CD4-positive, alpha-beta T cell treated with Interleukin-15 for 1 hour (primary cell): ENCODE measurements around the gene SUFU.
A peak's percentile ranks its signal among the peaks of the same experiment; 100 is the strongest.

ENCODE experiments used
- DNase-seq: peaks from one replicate; pipeline ENCODE4 v3.0.0-alpha.2; 2020

Gene SUFU

DNA sequence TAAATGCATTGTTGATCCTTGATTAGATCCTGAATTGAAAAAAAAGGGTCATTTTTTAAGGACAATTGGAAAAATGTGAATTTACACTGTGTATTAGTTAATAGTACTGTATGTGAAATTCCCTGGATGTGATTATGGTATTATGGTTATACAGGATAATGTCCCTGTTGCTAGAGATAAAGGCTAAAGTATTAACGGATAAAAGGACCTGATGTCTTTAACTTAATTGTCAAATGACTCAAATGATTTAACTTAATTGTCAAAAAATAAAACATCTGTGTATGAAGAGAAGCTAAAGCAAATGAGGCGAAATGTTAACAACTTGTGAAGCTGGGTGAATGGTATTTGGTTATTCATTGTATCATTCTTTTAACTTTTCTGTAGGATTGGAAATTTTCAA lies 48.8 kb downstream of the SUFU start:
- no peak for DNase-seq

- no peak for DNase-seq
Observed at GRCh38 chr10:102553771-102554170, 50.0 kb downstream of the SUFU start.

GRCh38 chr10:102554531-102554930 lies 50.8 kb downstream of the SUFU start:
- no peak for DNase-seq

GRCh38 chr10:102555781-102556328 lies 52.1 kb downstream of the SUFU start:
- no peak for DNase-seq

DNA sequence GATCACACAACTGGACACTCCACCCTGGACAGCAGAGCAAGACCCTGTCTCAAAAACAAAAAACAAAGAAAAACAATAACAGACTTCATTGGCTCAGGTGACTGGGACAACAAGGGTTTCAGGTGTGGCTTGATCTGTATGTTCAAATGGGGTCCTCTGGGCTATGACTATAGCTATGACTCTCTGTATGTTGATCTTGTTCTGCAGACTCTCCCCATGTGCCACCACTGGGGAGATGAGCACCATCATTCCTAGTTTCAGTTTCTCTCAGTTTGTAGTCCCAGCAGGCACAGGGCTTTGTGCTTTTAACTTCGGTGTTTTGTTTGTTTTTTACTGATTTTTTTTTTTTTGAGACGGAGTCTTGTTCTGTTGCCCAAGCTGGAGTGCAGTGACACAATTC lies 53.8 kb downstream of the SUFU start:
- no peak for DNase-seq

- no peak for DNase-seq
Observed at GRCh38 chr10:102559764-102560163, 56.0 kb downstream of the SUFU start.

DNA sequence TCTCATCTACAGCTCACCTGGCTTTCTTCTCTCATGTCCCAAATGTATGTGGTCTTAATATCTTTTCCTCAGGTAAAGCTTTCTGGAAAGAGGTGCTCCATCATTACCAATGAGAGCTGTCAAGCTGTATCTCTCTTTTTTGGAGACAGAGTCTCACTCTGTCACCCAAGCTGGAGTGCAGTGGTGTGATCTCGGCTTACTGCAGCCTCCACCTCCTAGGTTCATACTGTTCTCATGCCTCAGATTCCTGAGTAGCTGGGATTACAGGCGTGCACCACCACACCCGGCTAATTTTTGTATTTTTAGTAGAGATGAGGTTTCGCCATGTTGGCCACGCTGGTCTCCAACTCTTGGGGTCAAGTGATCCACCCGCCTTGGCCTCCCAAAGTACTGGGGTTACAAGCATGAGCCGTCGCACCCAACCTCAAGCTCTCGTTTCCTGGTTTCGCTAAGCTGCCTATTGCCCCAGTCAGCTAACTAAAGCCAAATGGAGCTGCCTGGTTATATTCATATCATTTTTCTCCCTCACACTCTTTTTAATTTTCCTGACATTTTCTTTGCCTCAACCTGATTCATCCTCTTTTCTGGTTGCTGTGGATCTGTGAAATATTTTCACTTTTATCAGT lies 60.5 kb downstream of the SUFU start:
- no peak for DNase-seq

GRCh38 chr10:102565793-102566192 lies 62.0 kb downstream of the SUFU start:
- no peak for DNase-seq

DNA sequence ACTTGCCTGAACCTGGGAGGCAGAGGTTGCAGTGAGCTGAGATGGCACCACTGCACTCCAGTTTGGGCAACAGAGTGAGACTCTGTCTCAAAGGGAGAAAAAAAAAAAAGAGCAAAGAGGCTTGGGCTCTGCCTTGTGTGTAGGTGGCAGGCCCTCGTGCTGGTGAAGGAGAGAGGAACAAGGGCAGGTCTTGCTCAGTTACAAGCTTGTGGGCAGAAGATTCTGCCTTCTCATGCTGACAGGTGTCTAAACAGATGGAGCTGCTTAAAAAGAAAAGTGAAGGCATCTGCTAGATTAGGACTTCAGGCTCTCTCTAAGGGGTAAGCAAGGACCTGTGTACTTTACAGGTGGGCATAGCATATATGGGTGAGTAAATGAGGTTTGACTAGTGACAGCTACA lies 75.0 kb downstream of the SUFU start:
- DNase-seq, result no peak

DNA sequence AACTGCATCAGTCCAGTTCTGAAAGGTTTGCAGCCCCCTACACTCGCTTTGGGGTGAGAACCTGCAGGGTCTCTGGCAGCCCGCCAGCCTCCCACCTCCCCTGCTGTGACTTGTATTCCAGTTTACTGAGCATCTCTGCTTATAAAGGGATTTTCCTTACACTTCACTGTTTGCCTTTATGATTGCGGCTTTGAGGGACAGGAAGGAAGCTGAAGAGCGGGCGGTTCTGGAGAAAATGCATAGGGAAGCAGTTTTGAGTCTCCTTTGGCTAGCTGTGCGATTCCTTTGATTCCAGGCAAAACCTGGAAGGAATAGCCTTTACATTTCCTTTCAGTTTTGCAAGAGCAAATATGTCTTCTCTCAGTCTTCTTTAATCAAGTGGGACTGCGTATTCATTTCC lies 75.6 kb downstream of the SUFU start:
- no peak for DNase-seq

- DNase-seq, result no peak
Observed at GRCh38 chr10:102580230-102580629, 76.5 kb downstream of the SUFU start.

- no peak for DNase-seq
Observed at GRCh38 chr10:102581401-102581800, 77.6 kb downstream of the SUFU start.

GRCh38 chr10:102581981-102582580 lies 78.3 kb downstream of the SUFU start:
- DNase-seq, result no peak

DNA sequence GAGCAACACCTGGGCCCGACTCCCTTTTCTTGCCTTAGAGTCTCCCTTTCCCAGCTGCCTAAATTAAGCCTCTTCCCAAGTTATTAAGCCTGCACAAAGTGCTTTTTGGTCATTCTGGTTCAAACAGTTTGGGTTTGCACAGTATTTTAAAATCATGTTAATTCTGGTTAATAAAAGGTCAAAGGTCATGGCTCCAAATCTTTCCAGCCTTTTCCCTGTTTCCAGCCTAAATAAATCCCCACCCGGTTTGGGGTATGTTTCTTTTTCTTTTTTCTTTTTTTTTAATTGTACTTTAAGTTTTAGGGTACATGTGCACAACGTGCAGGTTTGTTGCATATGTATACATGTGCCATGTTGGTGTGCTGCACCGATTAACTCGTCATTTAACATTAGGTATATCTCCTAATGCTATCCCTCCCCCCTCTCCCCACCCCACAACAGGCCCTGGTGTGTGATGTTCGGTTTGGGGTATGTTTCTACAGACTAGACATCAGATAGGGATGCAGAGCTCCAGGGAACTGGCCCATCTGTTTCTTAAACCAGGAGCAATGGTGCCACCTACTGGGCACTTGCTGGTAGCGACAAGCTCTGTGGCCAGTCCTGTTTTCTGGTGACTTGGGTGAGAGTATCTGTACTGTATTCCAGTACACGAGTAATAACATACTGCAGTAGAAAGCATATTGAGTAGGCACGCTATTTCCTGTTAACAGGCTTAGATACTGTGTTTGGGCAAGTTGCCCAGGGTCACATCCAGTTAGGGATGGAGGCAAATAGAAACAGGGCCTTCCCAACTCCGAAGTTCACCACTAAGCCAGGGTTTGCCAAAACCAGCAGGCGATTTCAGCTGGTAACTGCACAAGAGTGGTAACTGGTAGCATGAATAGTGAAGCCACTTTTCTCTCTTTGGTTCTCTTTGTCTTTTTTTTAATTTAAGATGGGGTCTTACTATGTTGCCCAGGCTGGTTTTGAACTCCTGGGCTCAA lies 80.0 kb downstream of the SUFU start:
- peak; percentile 80 for DNase-seq

DNA sequence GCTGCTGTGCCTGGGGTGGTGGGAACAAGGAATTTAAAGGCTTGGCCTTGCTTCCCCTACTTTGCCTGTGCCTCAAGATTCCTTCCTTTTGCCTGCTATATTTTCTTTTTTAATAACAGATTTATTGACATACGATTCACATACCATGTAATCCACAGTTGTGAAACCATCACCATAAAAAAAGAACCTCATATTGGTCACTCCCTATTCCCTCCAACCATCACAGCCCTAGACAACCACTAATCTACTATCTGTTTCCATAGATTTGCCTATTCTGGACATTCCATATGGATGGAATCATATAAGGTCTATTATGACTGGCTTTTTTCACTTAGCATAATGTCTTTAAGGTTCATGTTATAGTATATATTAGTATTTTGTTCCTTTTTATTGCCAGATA lies 81.3 kb downstream of the SUFU start:
- no peak for DNase-seq

DNA sequence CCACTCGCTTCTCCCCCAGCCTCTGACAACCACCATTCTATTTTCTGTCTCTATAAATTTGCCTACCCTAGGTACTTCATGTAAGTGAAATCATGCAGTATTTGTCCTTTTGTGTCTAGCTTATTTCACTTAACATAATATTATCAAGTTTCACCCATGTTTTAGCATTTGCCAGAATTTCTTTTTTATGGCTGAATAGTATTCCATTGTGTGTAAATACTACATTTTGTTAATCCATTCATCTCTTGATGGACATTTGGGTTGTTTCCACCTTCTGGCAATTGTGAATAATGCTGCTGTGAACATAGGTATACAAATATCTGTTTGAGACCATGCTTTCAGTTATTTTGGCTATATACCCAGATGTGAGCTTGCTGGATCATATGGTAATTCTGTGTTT lies 83.1 kb downstream of the SUFU start:
- no peak for DNase-seq

DNA sequence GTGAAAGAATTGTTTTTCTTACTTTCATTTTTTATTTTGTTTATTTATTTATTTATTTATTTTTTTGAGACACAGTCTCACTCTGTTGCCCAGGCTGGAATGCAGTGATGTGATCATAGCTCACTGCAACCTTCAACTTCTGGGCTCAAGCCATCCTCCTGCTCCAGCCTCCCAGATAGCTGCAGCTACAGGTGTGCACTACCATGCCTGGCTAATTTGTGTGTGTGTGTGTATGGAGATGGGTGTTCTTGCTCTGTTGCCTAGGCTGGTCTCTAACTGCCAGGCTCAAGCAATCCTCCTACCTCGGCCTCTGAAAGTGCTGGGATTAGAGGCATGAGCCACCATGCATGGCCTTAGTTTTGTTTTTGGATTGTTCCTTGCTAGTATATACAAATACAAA lies 85.1 kb downstream of the SUFU start:
- no peak for DNase-seq

- no peak for DNase-seq
Observed at GRCh38 chr10:102593074-102593803, 89.5 kb downstream of the SUFU start.

DNA sequence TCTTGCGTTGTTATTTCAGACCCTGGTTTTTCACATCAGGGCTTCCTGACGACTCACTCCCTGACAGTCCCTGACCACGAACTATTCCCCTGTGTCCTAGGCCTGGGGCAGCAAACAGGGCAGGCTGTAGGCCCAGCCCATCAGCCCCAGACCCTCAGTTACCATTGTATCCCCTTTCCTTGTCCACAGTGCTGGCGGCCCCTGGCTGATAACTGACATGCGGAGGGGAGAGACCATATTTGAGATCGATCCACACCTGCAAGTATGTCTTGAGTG lies 90.0 kb downstream of the SUFU start:
- DNase-seq, result no peak

GRCh38 chr10:102595293-102595692 lies 91.5 kb downstream of the SUFU start:
- DNase-seq, result no peak

DNA sequence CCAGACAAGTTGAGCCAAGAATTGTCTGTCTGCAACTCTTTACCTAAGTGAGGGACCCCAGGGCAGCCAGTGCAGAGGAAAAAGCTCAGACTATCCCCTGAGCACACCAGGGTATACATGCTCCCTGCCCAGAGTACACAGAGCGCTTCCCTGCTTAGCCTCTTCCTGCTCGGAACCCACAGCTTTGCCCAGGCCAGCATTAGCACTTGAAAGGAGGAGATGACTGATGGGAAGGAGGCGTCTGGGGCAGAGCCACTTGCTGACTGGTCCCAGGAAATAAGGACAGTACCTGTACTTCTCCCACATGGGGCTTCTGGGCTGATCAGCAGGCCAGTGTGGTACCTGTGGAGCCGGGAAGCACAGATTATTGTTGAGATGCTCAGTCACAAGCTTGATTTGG lies 92.1 kb downstream of the SUFU start:
- no peak for DNase-seq

DNA sequence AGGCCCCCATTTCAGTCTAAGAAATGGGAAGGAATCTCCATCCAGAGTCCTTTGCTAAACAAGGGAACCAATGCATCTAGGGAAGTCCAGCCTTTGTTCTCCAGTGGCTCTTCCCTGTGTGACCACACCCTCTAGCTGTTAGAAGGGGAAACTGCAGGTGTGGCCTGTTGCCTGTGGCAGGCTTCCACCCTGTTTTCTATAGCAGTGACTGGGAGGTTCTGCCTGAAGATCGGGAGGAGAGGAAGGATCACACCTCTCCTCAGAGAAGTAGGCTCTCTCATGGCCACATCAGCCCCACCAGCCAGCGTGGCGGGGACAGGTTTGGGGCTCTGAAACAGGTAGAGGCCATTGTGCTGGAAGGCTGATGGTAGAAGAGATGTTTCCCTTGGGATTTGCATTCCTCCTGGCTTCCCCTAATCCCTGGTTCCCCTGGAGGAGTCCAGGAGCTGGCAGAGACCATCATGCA lies 92.8 kb downstream of the SUFU start:
- peak; percentile 28 for DNase-seq
